ENCODE measurements around the gene MFSD6L.

- no peak for TF ChIP-seq TAF1 (CRISPR knock-in tag; IDR thresholded peaks at IDR 0.05)
- TF ChIP-seq CEBPB (IDR thresholded peaks at IDR 0.05; ENCODE audit: borderline replicate concordance, low read depth, low read length) = no peak
- no peak for TF ChIP-seq NBN (conservative IDR thresholded peaks at IDR 0.05)
- TF ChIP-seq TFE3 (CRISPR knock-in tag; IDR thresholded peaks at IDR 0.05) = no peak
- TF ChIP-seq EZH2 (conservative IDR thresholded peaks at IDR 0.05; ENCODE audit: low read depth, low read length) = no peak
- TF ChIP-seq JUND (CRISPR knock-in tag; IDR thresholded peaks at IDR 0.05) = no peak
- no peak for TF ChIP-seq RBFOX2 (IDR thresholded peaks at IDR 0.05; ENCODE audit: low read depth, low read length)
- no peak for TF ChIP-seq MBNL3 (CRISPR knock-in tag; conservative IDR thresholded peaks at IDR 0.05)
- no peak for TF ChIP-seq CTCF (CRISPR knock-in tag; IDR thresholded peaks at IDR 0.05)
- no peak for TF ChIP-seq POLR2A (IDR thresholded peaks at IDR 0.05; ENCODE audit: insufficient read depth in 1 of 2, low read depth in 2 of 2, low read length in 2 of 2)
- no peak for TF ChIP-seq CREB1 (IDR thresholded peaks at IDR 0.05)
- TF ChIP-seq CREB1 (CRISPR knock-in tag; IDR thresholded peaks at IDR 0.05) = no peak
- no peak for TF ChIP-seq RNF219 (CRISPR knock-in tag; IDR thresholded peaks at IDR 0.05)
- TF ChIP-seq LBX2 (CRISPR knock-in tag; IDR thresholded peaks at IDR 0.05; ENCODE audit: borderline replicate concordance) = no peak
- no peak for TF ChIP-seq RAD21 (CRISPR knock-in tag; IDR thresholded peaks at IDR 0.05)
These were observed 22.4 kb upstream of the MFSD6L start for GRCh38 chr17:8821446-8822105.
